ENCODE measurements around the gene TNF. TPM values are rescaled to one million over a fixed set of nuclear protein-coding genes. Genes with fewer than 3 reads are reported as not detected.
A peak's percentile ranks its signal among the peaks of the same experiment; 100 is the strongest.

TNF gene
- total RNA-seq, 2 donors from 2014 or later: 28.9 to 33.6 TPM

GRCh38 chr6:31534521-31535040 lies 40.8 kb upstream of the TNF start:
- Mint-ChIP-seq H3K27ac (no peak overlapping the region), H3K4me1 (peaks cover 18% of the 10 kb centered on the region), H3K27me3 (no peaks in the 10 kb centered on the region), H3K4me3 (no peak overlapping the region), H3K36me3 (ENCODE audit: low read depth) (peaks cover 15% of the 10 kb centered on the region)
- ATAC-seq (no peak), DNase-seq (no peak)
- no peaks in the 10 kb centered on the region for H3K9me3 ChIP-seq (ENCODE audit: control insufficient read depth, low read length, poor library complexity, severe bottlenecking)

GRCh38 chr6:31535538-31536324 lies 39.6 kb upstream of the TNF start:
- H3K4me1 Mint-ChIP-seq: peaks cover 29% of the 10 kb centered on the region
- no peaks in the 10 kb centered on the region for H3K27me3 Mint-ChIP-seq
- ATAC-seq: no peak
- peaks cover 18% of the 10 kb centered on the region for H3K36me3 Mint-ChIP-seq (ENCODE audit: low read depth)
- peak overlapping the region; percentile 86 for H3K27ac Mint-ChIP-seq
- no peaks in the 10 kb centered on the region for H3K9me3 ChIP-seq (ENCODE audit: control insufficient read depth, low read length, poor library complexity, severe bottlenecking)
- H3K4me3 Mint-ChIP-seq: peak overlapping the region; percentile 50
- DNase-seq: no peak

GRCh38 chr6:31538805-31539400 lies 36.5 kb upstream of the TNF start:
- H3K4me3 Mint-ChIP-seq: peak overlapping the region; percentile 97
- no peaks in the 10 kb centered on the region for H3K9me3 ChIP-seq (ENCODE audit: control insufficient read depth, low read length, poor library complexity, severe bottlenecking)
- DNase-seq: no peak
- no peaks in the 10 kb centered on the region for H3K27me3 Mint-ChIP-seq
- peak overlapping the region; percentile 100 for H3K27ac Mint-ChIP-seq
- peaks cover 47% of the 10 kb centered on the region for H3K4me1 Mint-ChIP-seq
- ATAC-seq: no peak
- H3K36me3 Mint-ChIP-seq (ENCODE audit: low read depth): peaks cover 22% of the 10 kb centered on the region

GRCh38 chr6:31540640-31541039 lies 34.7 kb upstream of the TNF start:
- H3K27ac Mint-ChIP-seq: peak overlapping the region; percentile 100
- H3K36me3 Mint-ChIP-seq (ENCODE audit: low read depth): peaks cover 22% of the 10 kb centered on the region
- H3K9me3 ChIP-seq (ENCODE audit: control insufficient read depth, low read length, poor library complexity, severe bottlenecking): no peaks in the 10 kb centered on the region
- H3K4me3 Mint-ChIP-seq: peak overlapping the region; percentile 97
- peaks cover 48% of the 10 kb centered on the region for H3K4me1 Mint-ChIP-seq
- ATAC-seq (no peak), DNase-seq (no peak)
- H3K27me3 Mint-ChIP-seq: no peaks in the 10 kb centered on the region

GRCh38 chr6:31541059-31541657 lies 34.2 kb upstream of the TNF start:
- Mint-ChIP-seq H3K27me3 (no peaks in the 10 kb centered on the region), H3K36me3 (ENCODE audit: low read depth) (peaks cover 18% of the 10 kb centered on the region), H3K4me1 (peaks cover 49% of the 10 kb centered on the region), H3K4me3 (peak overlapping the region; percentile 97), H3K27ac (peak overlapping the region; percentile 100)
- DNase-seq (peak; percentile 32 to 56 (median 47)), ATAC-seq (peak; percentile 50)
- no peaks in the 10 kb centered on the region for H3K9me3 ChIP-seq (ENCODE audit: control insufficient read depth, low read length, poor library complexity, severe bottlenecking)

- no peaks in the 10 kb centered on the region for H3K9me3 ChIP-seq (ENCODE audit: control insufficient read depth, low read length, poor library complexity, severe bottlenecking)
- H3K4me1 Mint-ChIP-seq: peaks cover 56% of the 10 kb centered on the region
- peak; percentile 84 to 88 (median 86) for DNase-seq
- H3K27me3 Mint-ChIP-seq: no peaks in the 10 kb centered on the region
- ATAC-seq: peak; percentile 76
- H3K4me3 Mint-ChIP-seq: peak within 1 kb of the TSS; percentile 97
- H3K36me3 Mint-ChIP-seq (ENCODE audit: low read depth): peaks cover 18% of the 10 kb centered on the region
- peak within 1 kb of the TSS; percentile 100 for H3K27ac Mint-ChIP-seq
Measured at GRCh38 chr6:31541658-31542521, 33.5 kb upstream of the TNF start, which contains the start of gene DDX39B. TSS of gene DDX39B (minus strand) at chr6:31542003. CDS start at chr6:31540532, 1,471 bp downstream.

- Mint-ChIP-seq H3K36me3 (ENCODE audit: low read depth) (peaks cover 18% of the 10 kb centered on the region), H3K4me1 (peaks cover 59% of the 10 kb centered on the region), H3K27ac (peak overlapping the region; percentile 100), H3K27me3 (no peaks in the 10 kb centered on the region), H3K4me3 (no peak overlapping the region)
- no peaks in the 10 kb centered on the region for H3K9me3 ChIP-seq (ENCODE audit: control insufficient read depth, low read length, poor library complexity, severe bottlenecking)
- DNase-seq: no peak
- no peak for ATAC-seq
Measured at GRCh38 chr6:31543639-31544038, 31.7 kb upstream of the TNF start.

GRCh38 chr6:31544676-31545075 lies 30.7 kb upstream of the TNF start:
- Mint-ChIP-seq H3K27ac (peak overlapping the region; percentile 94), H3K4me3 (no peak overlapping the region), H3K27me3 (no peaks in the 10 kb centered on the region), H3K4me1 (peaks cover 48% of the 10 kb centered on the region), H3K36me3 (ENCODE audit: low read depth) (peaks cover 12% of the 10 kb centered on the region)
- H3K9me3 ChIP-seq (ENCODE audit: control insufficient read depth, low read length, poor library complexity, severe bottlenecking): no peaks in the 10 kb centered on the region
- ATAC-seq: no peak
- DNase-seq: no peak

GRCh38 chr6:31545291-31545690 lies 30.1 kb upstream of the TNF start:
- Mint-ChIP-seq H3K27ac (peak overlapping the region; percentile 94), H3K36me3 (ENCODE audit: low read depth) (peaks cover 7% of the 10 kb centered on the region), H3K4me1 (peaks cover 42% of the 10 kb centered on the region), H3K4me3 (peak overlapping the region; percentile 7), H3K27me3 (no peaks in the 10 kb centered on the region)
- DNase-seq: no peak
- ATAC-seq: no peak
- H3K9me3 ChIP-seq (ENCODE audit: control insufficient read depth, low read length, poor library complexity, severe bottlenecking): no peaks in the 10 kb centered on the region

- peak within 1 kb of the TSS; percentile 98 for H3K4me3 Mint-ChIP-seq
Measured at GRCh38 chr6:31546339-31546957, 28.9 kb upstream of the TNF start, which contains the start of gene ATP6V1G2. TSS of gene ATP6V1G2 (minus strand) at chr6:31546608. CDS start at chr6:31546559, 49 bp downstream.

GRCh38 chr6:31546958-31547726 lies 28.2 kb upstream of the TNF start, which contains the start of gene NFKBIL1:
TSS of gene NFKBIL1 (plus strand) at chr6:31547608. CDS start at chr6:31547695, 87 bp downstream.
- ATAC-seq (peak; percentile 86), DNase-seq (peak; percentile 70 to 81 (median 75))
- H3K9me3 ChIP-seq (ENCODE audit: control insufficient read depth, low read length, poor library complexity, severe bottlenecking): no peaks in the 10 kb centered on the region
- no peaks in the 10 kb centered on the region for H3K36me3 Mint-ChIP-seq (ENCODE audit: low read depth)
- peak within 1 kb of the TSS; percentile 98 for H3K4me3 Mint-ChIP-seq
- peak within 1 kb of the TSS; percentile 94 for H3K27ac Mint-ChIP-seq
- no peaks in the 10 kb centered on the region for H3K27me3 Mint-ChIP-seq
- H3K4me1 Mint-ChIP-seq: peaks cover 29% of the 10 kb centered on the region

More at GRCh38 chr6:31546339-31546957, 28.9 kb upstream of the TNF start, which contains the start of gene ATP6V1G2:
- no peaks in the 10 kb centered on the region for H3K9me3 ChIP-seq (ENCODE audit: control insufficient read depth, low read length, poor library complexity, severe bottlenecking)
- no peaks in the 10 kb centered on the region for H3K27me3 Mint-ChIP-seq
- H3K36me3 Mint-ChIP-seq (ENCODE audit: low read depth): peaks cover 2% of the 10 kb centered on the region
- ATAC-seq (peak; percentile 64), DNase-seq (peak; percentile 69 to 82 (median 74))
- H3K4me1 Mint-ChIP-seq: peaks cover 35% of the 10 kb centered on the region
- peak within 1 kb of the TSS; percentile 94 for H3K27ac Mint-ChIP-seq
